ENCODE measurements around the gene IGF2R.

GRCh38 chr6:159931112-159931511 is 37.8 kb upstream of the IGF2R start:
- TF ChIP-seq CTCF (IDR thresholded peaks at IDR 0.05) (no peak), EZH2 (IDR thresholded peaks at IDR 0.05) (no peak)

Data from neural progenitor cell (in vitro differentiated cells).